Measurements from ENCODE around the gene GGTLC2. TPM values are rescaled to one million over a fixed set of nuclear protein-coding genes. Genes with fewer than 3 reads are reported as not detected.

GGTLC2 gene

Small RNA genes within 50 kb of the gene (small RNA-seq; reads per million reads assigned to genes)
- gene AC244250.2 (not detected), gene IGLV3-29 (not detected), gene IGLVVI-25-1 (not detected)
